ENCODE measurements around the gene CDC42EP1.

CDC42EP1 gene

GRCh38 chr22:37561212-37562048 is 1.1 kb downstream of the CDC42EP1 start:
- peak; percentile 80 for DNase-seq

- DNase-seq = no peak
Observed at GRCh38 chr22:37562049-37562875, 2.0 kb downstream of the CDC42EP1 start.

- DNase-seq = no peak
Observed at GRCh38 chr22:37563153-37564081, 3.1 kb downstream of the CDC42EP1 start.

- DNase-seq = no peak
Observed at GRCh38 chr22:37564111-37564711, 3.9 kb downstream of the CDC42EP1 start.

GRCh38 chr22:37565830-37566229 is 5.5 kb downstream of the CDC42EP1 start:
- DNase-seq = no peak

GRCh38 chr22:37566329-37566837 is 6.1 kb downstream of the CDC42EP1 start:
- DNase-seq = no peak

- DNase-seq = peak; percentile 85
Observed at GRCh38 chr22:37566903-37567798, 6.9 kb downstream of the CDC42EP1 start.

GRCh38 chr22:37568012-37568411 is 7.7 kb downstream of the CDC42EP1 start:
- DNase-seq = no peak

- DNase-seq = no peak
Observed at GRCh38 chr22:37568448-37569008, 8.2 kb downstream of the CDC42EP1 start.

- DNase-seq = no peak
Observed at GRCh38 chr22:37569009-37569920, 9.0 kb downstream of the CDC42EP1 start.

- no peak for DNase-seq
Observed at GRCh38 chr22:37569921-37570660, 9.8 kb downstream of the CDC42EP1 start.

GRCh38 chr22:37570661-37570976 is 10.3 kb downstream of the CDC42EP1 start:
- no peak for DNase-seq

GRCh38 chr22:37571258-37571991 is 11.1 kb downstream of the CDC42EP1 start:
- DNase-seq = no peak

GRCh38 chr22:37571992-37572373 is 11.7 kb downstream of the CDC42EP1 start:
- DNase-seq = no peak

GRCh38 chr22:37575490-37576003 is 15.3 kb downstream of the CDC42EP1 start:
- DNase-seq = no peak

GRCh38 chr22:37578002-37578401 is 17.7 kb downstream of the CDC42EP1 start:
- no peak for DNase-seq

GRCh38 chr22:37581504-37581903 is 21.2 kb downstream of the CDC42EP1 start:
- no peak for DNase-seq

- no peak for DNase-seq
Observed at GRCh38 chr22:37582526-37582925, 22.2 kb downstream of the CDC42EP1 start.
